ENCODE measurements around the gene IL1RN. TPM values are rescaled to one million over a fixed set of nuclear protein-coding genes. Genes with fewer than 3 reads are reported as not detected.
A peak's percentile ranks its signal among the peaks of the same experiment; 100 is the strongest.

IL1RN gene
- total and polyA plus RNA-seq, 2 of the 13 experiments (the other 11 are each of a cell fraction or from before 2014, with no cell fraction given), result 21.2 to 101 TPM

DNA sequence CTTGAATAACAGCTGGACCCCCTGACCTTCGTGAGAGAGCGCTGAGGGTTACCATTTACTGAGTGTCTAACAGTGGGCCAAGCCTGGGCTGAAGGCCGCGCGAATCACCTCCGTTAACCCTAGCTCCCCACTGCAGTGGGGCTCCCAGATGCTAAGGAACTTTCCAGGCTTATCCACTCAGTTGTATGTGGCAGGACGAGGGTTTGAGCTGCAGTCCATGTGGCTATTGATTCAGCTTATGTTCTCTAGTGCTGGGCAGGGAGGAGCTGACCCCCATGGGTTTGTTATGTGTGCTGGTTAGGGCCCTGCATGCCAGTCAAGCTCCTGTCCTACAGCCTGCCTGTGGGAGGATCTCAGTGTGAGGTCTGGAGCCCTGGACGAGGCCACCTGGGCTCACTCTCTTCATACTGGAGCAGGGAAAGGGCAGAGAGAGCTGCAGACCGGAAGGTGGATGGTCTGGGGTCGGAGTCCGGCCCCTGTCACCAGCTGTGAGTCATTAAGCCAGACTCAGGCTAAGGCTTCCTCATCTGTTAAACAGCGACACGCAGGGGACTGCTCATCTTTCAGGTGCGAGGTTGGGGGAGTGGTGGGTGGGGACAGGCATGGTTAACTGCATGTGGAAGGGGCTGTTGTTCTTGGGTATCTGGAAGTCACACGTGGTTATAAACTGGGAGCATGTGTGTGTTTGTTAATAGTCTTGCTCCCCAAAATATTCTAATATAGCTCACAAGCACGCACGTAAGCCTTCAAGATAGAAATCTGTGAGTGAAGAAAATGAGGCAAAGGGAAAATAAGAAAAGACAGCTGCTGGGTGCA, 52.9 kb downstream of the IL1RN start (continued):
- no peak for TF ChIP-seq ZNF235 (CRISPR knock-in tag; IDR thresholded peaks at IDR 0.05; ENCODE audit: borderline replicate concordance)
- TF ChIP-seq CHCHD3 (CRISPR knock-in tag; IDR thresholded peaks at IDR 0.05), result no peak
- TF ChIP-seq, protein P1, sequence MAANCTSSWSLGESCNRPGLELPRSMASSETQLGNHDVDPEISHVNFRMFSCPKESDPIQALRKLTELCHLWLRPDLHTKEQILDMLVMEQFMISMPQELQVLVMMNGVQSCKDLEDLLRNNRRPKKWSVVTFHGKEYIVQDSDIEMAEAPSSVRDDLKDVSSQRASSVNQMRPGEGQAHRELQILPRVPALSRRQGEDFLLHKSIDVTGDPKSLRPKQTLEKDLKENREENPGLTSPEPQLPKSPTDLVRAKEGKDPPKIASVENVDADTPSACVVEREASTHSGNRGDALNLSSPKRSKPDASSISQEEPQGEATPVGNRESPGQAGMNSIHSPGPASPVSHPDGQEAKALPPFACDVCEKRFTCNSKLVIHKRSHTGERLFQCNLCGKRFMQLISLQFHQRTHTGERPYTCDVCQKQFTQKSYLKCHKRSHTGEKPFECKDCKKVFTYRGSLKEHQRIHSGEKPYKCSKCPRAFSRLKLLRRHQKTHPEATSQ (CRISPR knock-in tag; IDR thresholded peaks at IDR 0.05; ENCODE audit: borderline replicate concordance), result no peak
- no peak for TF ChIP-seq GTF3A (CRISPR knock-in tag; conservative IDR thresholded peaks at IDR 0.05)
- no peak for TF ChIP-seq POLR2AphosphoS2 (IDR thresholded peaks at IDR 0.05; ENCODE audit: low read depth, low read length)
- TF ChIP-seq ZNF33A (CRISPR knock-in tag; IDR thresholded peaks at IDR 0.05; ENCODE audit: borderline replicate concordance), result no peak
- no peak for TF ChIP-seq ZNF720 (CRISPR knock-in tag; IDR thresholded peaks at IDR 0.05)
- TF ChIP-seq ZSCAN29 (CRISPR knock-in tag; conservative IDR thresholded peaks at IDR 0.05), result no peak; the same call in 1 of the 2 replicates
- peak; percentile 96; the same call in 1 of the 2 replicates for TF ChIP-seq ZBTB7A (CRISPR knock-in tag; IDR thresholded peaks at IDR 0.05)
- TF ChIP-seq, protein P2, sequence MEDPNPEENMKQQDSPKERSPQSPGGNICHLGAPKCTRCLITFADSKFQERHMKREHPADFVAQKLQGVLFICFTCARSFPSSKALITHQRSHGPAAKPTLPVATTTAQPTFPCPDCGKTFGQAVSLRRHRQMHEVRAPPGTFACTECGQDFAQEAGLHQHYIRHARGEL (CRISPR knock-in tag; IDR thresholded peaks at IDR 0.05), result no peak; the same call in 1 of the 2 replicates
- TF ChIP-seq MAFK (conservative IDR thresholded peaks at IDR 0.05 in 1 of 2, IDR thresholded peaks at IDR 0.05 in 1 of 2; ENCODE audit: low read length in 2 of 2), result peak in 1 of 2 experiments; percentile 38; a peak in 2 of 4 replicates
- TF ChIP-seq ZNF431 (CRISPR knock-in tag; IDR thresholded peaks at IDR 0.05; ENCODE audit: borderline replicate concordance, low read depth), result no peak; the same call in 1 of the 2 replicates
- TF ChIP-seq ZNF501 (CRISPR knock-in tag; IDR thresholded peaks at IDR 0.05), result peak; percentile 66
- TF ChIP-seq, protein P3, sequence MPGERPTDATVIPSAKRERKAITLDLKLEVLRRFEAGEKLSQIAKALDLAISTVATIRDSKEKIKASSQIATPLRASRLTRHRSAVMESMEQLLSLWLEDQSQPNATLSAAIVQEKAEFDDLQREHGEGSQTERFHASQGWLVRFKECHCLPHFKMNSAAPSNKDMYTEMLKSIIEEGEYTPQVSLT (CRISPR knock-in tag; IDR thresholded peaks at IDR 0.05; ENCODE audit: borderline replicate concordance, low read depth), result no peak
- TF ChIP-seq, protein P4, sequence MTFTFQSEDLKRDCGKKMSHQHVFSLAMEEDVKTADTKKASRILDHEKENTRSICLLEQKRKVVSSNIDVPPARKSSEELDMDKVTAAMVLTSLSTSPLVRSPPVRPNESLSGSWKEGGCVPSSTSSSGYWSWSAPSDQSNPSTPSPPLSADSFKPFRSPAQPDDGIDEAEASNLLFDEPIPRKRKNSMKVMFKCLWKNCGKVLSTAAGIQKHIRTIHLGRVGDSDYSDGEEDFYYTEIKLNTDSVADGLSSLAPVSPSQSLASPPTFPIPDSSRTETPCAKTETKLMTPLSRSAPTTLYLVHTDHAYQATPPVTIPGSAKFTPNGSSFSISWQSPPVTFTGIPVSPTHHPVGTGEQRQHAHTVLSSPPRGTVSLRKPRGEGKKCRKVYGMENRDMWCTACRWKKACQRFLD (CRISPR knock-in tag; IDR thresholded peaks at IDR 0.05; ENCODE audit: borderline replicate concordance), result peak; percentile 49; the same call in 1 of the 2 replicates
- TF ChIP-seq XBP1 (CRISPR knock-in tag; IDR thresholded peaks at IDR 0.05), result no peak
- TF ChIP-seq NKX3-1 (CRISPR knock-in tag; IDR thresholded peaks at IDR 0.05), result no peak
- no peak for TF ChIP-seq ADNP (CRISPR knock-in tag; IDR thresholded peaks at IDR 0.05)
- TF ChIP-seq ZNF34 (CRISPR knock-in tag; IDR thresholded peaks at IDR 0.05; ENCODE audit: borderline replicate concordance), result no peak
- peak; percentile 71 for TF ChIP-seq RCOR2 (CRISPR knock-in tag; IDR thresholded peaks at IDR 0.05)
